Neural cell (in vitro differentiated cells): Measurements from ENCODE around the gene TUBB1. TPM values are rescaled to one million over a fixed set of nuclear protein-coding genes. Genes with fewer than 3 reads are reported as not detected.

ENCODE experiments used
- H2AFZ ChIP-seq: fragments of 200-600, 300-800 bp; sonication (generic), shearing (Covaris generic); 2 replicates; pipeline ENCODE4 v1.6.0; 2014; ENCODE audit warnings: low read depth, mild to moderate bottlenecking, antibody characterized with exemption, low read length, moderate library complexity
- H3F3A ChIP-seq: fragments of 200-600 bp; shearing (Covaris generic); 2 replicates; pipeline ENCODE4 v1.6.1; 2016; ENCODE audit warnings: mild to moderate bottlenecking, moderate library complexity, mixed read lengths, antibody characterized with exemption, low read length; ENCODE audit not compliant: insufficient read depth, poor library complexity, severe bottlenecking
- H3K27ac ChIP-seq: fragments of 200-600, 300-800 bp; sonication (generic), shearing (Covaris generic); 2 replicates; pipeline ENCODE4 v1.5.1; 2014; ENCODE audit warnings: mild to moderate bottlenecking, low read length, moderate library complexity
- H3K27me3 ChIP-seq: fragments of 300-800, 200-600 bp; sonication (generic), shearing (Covaris generic); 2 replicates; pipeline ENCODE4 v1.6.0; 2014; ENCODE audit warnings: mild to moderate bottlenecking, low read depth, low read length, moderate library complexity; ENCODE audit not compliant: insufficient read depth
- H3K36me3 ChIP-seq: fragments of 300-800, 200-600 bp; sonication (generic), shearing (Covaris generic); 2 replicates; pipeline ENCODE4 v1.5.1; 2014; ENCODE audit warnings: mild to moderate bottlenecking, antibody characterized with exemption, low read length, moderate library complexity; ENCODE audit not compliant: insufficient read depth
- H3K4me2 ChIP-seq: fragments of 300-800, 200-600 bp; sonication (generic), shearing (Covaris generic); 2 replicates; pipeline ENCODE4 v1.6.0; 2014; ENCODE audit warnings: mild to moderate bottlenecking, low read length
- H3K4me3 ChIP-seq: fragments of 300-800, 200-600 bp; sonication (generic), shearing (Covaris generic); 2 replicates; pipeline ENCODE4 v1.5.1; 2014; ENCODE audit warnings: mild to moderate bottlenecking, low read length, moderate library complexity
- H3K79me2 ChIP-seq: fragments of 200-600 bp; shearing (Covaris generic); replicated peaks from 2 replicates; pipeline ENCODE4 v1.6.0; 2014; ENCODE audit warnings: mild to moderate bottlenecking, low read length, moderate library complexity; ENCODE audit not compliant: insufficient read depth
- H3K9ac ChIP-seq: fragments of 300-800, 200-600 bp; sonication (generic), shearing (Covaris generic); 2 replicates; pipeline ENCODE4 v1.6.1; 2016; ENCODE audit warnings: mild to moderate bottlenecking, low read length, mixed read lengths
- H3K9me2 ChIP-seq: fragments of 200-600 bp; shearing (Covaris generic); 2 replicates; pipeline ENCODE4 v1.6.1; 2016; ENCODE audit warnings: mild to moderate bottlenecking, low read length, mixed read lengths; ENCODE audit not compliant: insufficient read depth
- H3K9me3 ChIP-seq: fragments of 200-600, 300-800 bp; sonication (generic), shearing (Covaris generic); 2 replicates; pipeline ENCODE4 v1.6.1; 2016; ENCODE audit warnings: mild to moderate bottlenecking, mixed run types, low read length, moderate library complexity, mixed read lengths
- H4K20me1 ChIP-seq: fragments of 200-600 bp; shearing (Covaris generic); 2 replicates; pipeline ENCODE4 v1.6.1; 2016; ENCODE audit warnings: mild to moderate bottlenecking, mixed run types; ENCODE audit not compliant: insufficient read depth
- CTCF ChIP-seq: fragments of 450-650 bp; IDR thresholded peaks from 2 replicates; pipeline ENCODE4 v1.5.1; 2014; ENCODE audit warnings: antibody characterized with exemption, mild to moderate bottlenecking, moderate library complexity; ENCODE audit not compliant: poor library complexity, severe bottlenecking
- EP300 ChIP-seq: fragments of 450-650 bp; conservative IDR thresholded peaks from 2 replicates; pipeline ENCODE4 v1.6.1; 2014; ENCODE audit warnings: antibody characterized with exemption, mild to moderate bottlenecking, moderate library complexity; ENCODE audit not compliant: poor library complexity, severe bottlenecking
- EZH2 ChIP-seq: fragments of 200-600, 300-800 bp; shearing (Covaris generic), sonication (generic); IDR thresholded peaks from 2 replicates; pipeline ENCODE4 v1.6.1; 2014; ENCODE audit warnings: antibody characterized with exemption, low read length, borderline replicate concordance, mild to moderate bottlenecking; ENCODE audit not compliant: insufficient read depth, poor library complexity, severe bottlenecking
- MXI1 ChIP-seq: fragments of 450-650 bp; conservative IDR thresholded peaks from 2 replicates; pipeline ENCODE4 v1.6.1; 2014; ENCODE audit warnings: antibody characterized with exemption, mild to moderate bottlenecking; ENCODE audit not compliant: poor library complexity, severe bottlenecking
- POLR2AphosphoS5 ChIP-seq: IDR thresholded peaks from 2 replicates; pipeline ENCODE4 v1.6.1; 2012
- RAD21 ChIP-seq: fragments of 450-650 bp; conservative IDR thresholded peaks from 2 replicates; pipeline ENCODE4 v1.6.1; 2014; ENCODE audit warnings: antibody characterized with exemption, mild to moderate bottlenecking, moderate library complexity
- REST ChIP-seq: IDR thresholded peaks from 2 replicates; pipeline ENCODE4 v1.6.1; 2012; ENCODE audit warnings: borderline replicate concordance
- SMC3 ChIP-seq: fragments of 450-650 bp; conservative IDR thresholded peaks from 2 replicates; pipeline ENCODE4 v1.6.1; 2014; ENCODE audit warnings: antibody characterized with exemption, mild to moderate bottlenecking, moderate library complexity; ENCODE audit not compliant: poor library complexity
- TAF1 ChIP-seq: IDR thresholded peaks from 2 replicates; pipeline ENCODE4 v1.6.1; 2012; ENCODE audit warnings: low read depth
- polyA plus RNA-seq: library from polyadenylated mRNA; depleted of rRNA; stranded (reverse); fragments of >200 nt; gene quantifications from 2 replicates; pipeline ENCODE4 v1.2.3, GENCODE V29; 2014

Gene TUBB1
- polyA plus RNA-seq, 1 donor from 2014 or later: not detected

GRCh38 chr20:59002388-59002787 is 16.8 kb upstream of the TUBB1 start:
- Histone ChIP-seq H3K79me2 (no peaks in the 10 kb centered on the region), H2AFZ (no peak overlapping the region), H3K9me2 (no peaks in the 10 kb centered on the region), H4K20me1 (no peaks in the 10 kb centered on the region), H3K4me3 (no peak overlapping the region), H3K9ac (no peak overlapping the region), H3K27me3 (peaks cover 10% of the 10 kb centered on the region), H3K9me3 (no peaks in the 10 kb centered on the region), H3K27ac (no peak overlapping the region), H3K36me3 (no peaks in the 10 kb centered on the region), H3F3A (no peaks in the 10 kb centered on the region), H3K4me2 (no peak overlapping the region)
- TF ChIP-seq EP300: no peak
- no peak for TF ChIP-seq RAD21
- TF ChIP-seq REST: no peak
- no peak for TF ChIP-seq EZH2
- no peak for TF ChIP-seq CTCF
- no peak for TF ChIP-seq POLR2AphosphoS5
- TF ChIP-seq TAF1: no peak

- Histone ChIP-seq H3K9me3 (no peaks in the 10 kb centered on the region), H3K27me3 (peaks cover 10% of the 10 kb centered on the region), H4K20me1 (no peaks in the 10 kb centered on the region), H3K4me3 (no peak overlapping the region), H3K9ac (no peak overlapping the region), H3K27ac (no peak overlapping the region), H3K4me2 (no peak overlapping the region), H3K36me3 (no peaks in the 10 kb centered on the region), H2AFZ (no peak overlapping the region), H3K9me2 (no peaks in the 10 kb centered on the region), H3F3A (no peaks in the 10 kb centered on the region), H3K79me2 (no peaks in the 10 kb centered on the region)
- TF ChIP-seq SMC3 (no peak), CTCF (no peak), TAF1 (no peak), EZH2 (no peak), POLR2AphosphoS5 (no peak), EP300 (no peak), RAD21 (no peak), REST (no peak), MXI1 (no peak)
These were observed 16.3 kb upstream of the TUBB1 start for GRCh38 chr20:59002874-59003399.
